SK-N-SH (cell line): ENCODE results near the gene RNASE8. TPM values are rescaled to one million over a fixed set of nuclear protein-coding genes. Genes with fewer than 3 reads are reported as not detected.

ENCODE experiments used
- CTCF ChIA-PET: fragments of 300-600, 350-600 bp; formaldehyde crosslinking; extraction: SDS; loops from one replicate; lab custom pipeline; 2021; lab: Yijun Ruan, JAX
- POLR2A ChIA-PET: fragments of 350-600 bp; sonication (Branson Sonifier 250); formaldehyde crosslinking; extraction: SDS; loops from one replicate; lab custom pipeline; 2020; ENCODE audit warnings: antibody characterized with exemption, inconsistent platforms; lab: Yijun Ruan, JAX
- DNase-seq: peaks from one replicate; pipeline ENCODE4 v3.0.0; 2012
- H2AFZ ChIP-seq: fragments of 200-600 bp; sonication (generic); 2 replicates; pipeline ENCODE4 v1.8.1; 2016; ENCODE audit warnings: antibody characterized with exemption, mild to moderate bottlenecking, low read depth
- H3F3A ChIP-seq: fragments of 200-600 bp; sonication (generic); replicated peaks from 2 replicates; pipeline ENCODE3; 2016; ENCODE audit warnings: antibody characterized with exemption, mild to moderate bottlenecking; ENCODE audit not compliant: insufficient read depth
- H3K27ac ChIP-seq, 2 experiments: fragments of 200-500 bp in 1 of 2; fragments of 200-600 bp in 1 of 2; sonication (Bioruptor generic) in 1 of 2; sonication (generic), shearing (Covaris generic) in 1 of 2; 2 replicates each; pipeline versions ENCODE4 v1.5.1 to v1.6.1; 2014 to 2016; ENCODE audit warnings: low read depth in 2 of 2, inconsistent platforms in 1 of 2, low read length in 1 of 2, mild to moderate bottlenecking in 1 of 2, mixed read lengths in 1 of 2
- H3K27me3 ChIP-seq: fragments of 200-600 bp; sonication (generic), shearing (Covaris generic); 2 replicates; pipeline ENCODE4 v1.6.1; 2016; ENCODE audit warnings: mixed run types; ENCODE audit not compliant: insufficient read depth
- H3K36me3 ChIP-seq, 2 experiments: fragments of 200-500 bp in 1 of 2; fragments of 200-600 bp in 1 of 2; sonication (Bioruptor generic) in 1 of 2; sonication (generic) in 1 of 2; replicated peaks in 1 of 2; 2 replicates each; pipeline versions ENCODE3 to v1.5.1; 2014 to 2016; ENCODE audit warnings: low read length in 1 of 2, mild to moderate bottlenecking in 1 of 2; ENCODE audit not compliant: insufficient read depth in 2 of 2, control insufficient read depth in 1 of 2
- H3K4me1 ChIP-seq, 2 experiments: fragments of 200-500 bp in 1 of 2; fragments of 200-600 bp in 1 of 2; sonication (Bioruptor generic) in 1 of 2; sonication (generic), shearing (Covaris generic) in 1 of 2; 2 replicates each; pipeline versions ENCODE4 v1.5.1 to v1.6.1; 2014 to 2016; ENCODE audit warnings: low read depth in 1 of 2, low read length in 1 of 2, mixed run types in 1 of 2; ENCODE audit not compliant: insufficient read depth in 2 of 2, control insufficient read depth in 1 of 2
- H3K4me2 ChIP-seq: fragments of 200-600 bp; sonication (generic), shearing (Covaris generic); 2 replicates; pipeline ENCODE4 v1.6.1; 2017; ENCODE audit warnings: mixed run types
- H3K4me3 ChIP-seq, 2 experiments: fragments of 200-500 bp in 1 of 2; fragments of 200-600 bp in 1 of 2; sonication (Bioruptor generic) in 1 of 2; sonication (generic), shearing (Covaris generic) in 1 of 2; 2 replicates each; pipeline versions ENCODE4 v1.5.1 to v1.8.1; 2014 to 2016; ENCODE audit warnings: low read depth in 2 of 2, inconsistent platforms in 1 of 2, low read length in 1 of 2, mild to moderate bottlenecking in 1 of 2, mixed read lengths in 1 of 2, moderate library complexity in 1 of 2
- H3K79me2 ChIP-seq: fragments of 200-600 bp; sonication (generic); 2 replicates; pipeline ENCODE4 v1.8.1; 2017; ENCODE audit warnings: mild to moderate bottlenecking; ENCODE audit not compliant: insufficient read depth
- H3K9ac ChIP-seq: fragments of 200-600 bp; sonication (generic); 2 replicates; pipeline ENCODE4 v1.6.1; 2017; ENCODE audit warnings: mixed run types
- H3K9me2 ChIP-seq: fragments of 200-600 bp; sonication (generic); 2 replicates; pipeline ENCODE4 v1.6.1; 2017; ENCODE audit warnings: mixed run types
- H3K9me3 ChIP-seq: fragments of 200-600 bp; sonication (generic); 2 replicates; pipeline ENCODE4 v1.6.1; 2017; ENCODE audit warnings: mixed run types, mild to moderate bottlenecking, moderate library complexity
- H4K20me1 ChIP-seq: fragments of 200-600 bp; sonication (generic); 2 replicates; pipeline ENCODE4 v1.6.1; 2017; ENCODE audit warnings: mild to moderate bottlenecking, mixed run types; ENCODE audit not compliant: insufficient read depth
- EP300 ChIP-seq, 2 experiments: IDR thresholded peaks; 2 replicates each; pipeline versions ENCODE4 v1.4.0 to v1.6.1; 2012; ENCODE audit warnings: borderline replicate concordance in 1 of 2, low read depth in 1 of 2, low read length in 1 of 2
- MAX ChIP-seq: IDR thresholded peaks from 2 replicates; pipeline ENCODE4 v1.4.0; 2012; ENCODE audit warnings: low read depth
- NRF1 ChIP-seq: IDR thresholded peaks from 2 replicates; pipeline ENCODE4 v1.6.1; 2012; ENCODE audit warnings: low read depth, mild to moderate bottlenecking, low read length
- POLR2AphosphoS5 ChIP-seq: IDR thresholded peaks from 2 replicates; pipeline ENCODE4 v1.6.1; 2012; ENCODE audit warnings: low read depth, low read length
- RCOR1 ChIP-seq: fragments of 150-350 bp; IDR thresholded peaks from 2 replicates; pipeline ENCODE4 v1.6.1; 2017; ENCODE audit warnings: antibody characterized with exemption, low read length
- RFX5 ChIP-seq: IDR thresholded peaks from 2 replicates; pipeline ENCODE4 v1.6.1; 2012; ENCODE audit warnings: mild to moderate bottlenecking, improper control_type of control experiment, low read length
- TAF1 ChIP-seq: IDR thresholded peaks from 2 replicates; pipeline ENCODE4 v1.6.1; 2012; ENCODE audit warnings: low read depth, mild to moderate bottlenecking, low read length, moderate library complexity, borderline replicate concordance
- TCF12 ChIP-seq: IDR thresholded peaks from 2 replicates; pipeline ENCODE4 v1.4.0; 2012
- YY1 ChIP-seq: IDR thresholded peaks from 2 replicates; pipeline ENCODE4 v1.4.0; 2012; ENCODE audit warnings: low read depth, mild to moderate bottlenecking
- WGBS: methylation state at CpG from one replicate; pipeline ENCODE4 v1.1.6; 2017; ENCODE audit warnings: low lambda C conversion rate; 5-methylcytosine and 5-hydroxymethylcytosine counted together
- polyA plus RNA-seq, 3 experiments: library from polyadenylated mRNA; depleted of rRNA; stranded (reverse); fragments of >200 nt; gene quantifications; 2 replicates each; pipeline ENCODE4 v1.2.3, GENCODE V29; 2012
- TF ChIP-seq, protein P1 (sequence below): IDR thresholded peaks from 2 replicates; pipeline ENCODE4 v1.6.1; 2012; ENCODE audit warnings: mild to moderate bottlenecking, low read depth, low read length, moderate library complexity
- TF ChIP-seq, protein P2 (sequence below): IDR thresholded peaks from 2 replicates; pipeline ENCODE4 v1.4.0; 2012; ENCODE audit warnings: low read depth, borderline replicate concordance

RNASE8 gene
- polyA plus RNA-seq, 1 of the 3 experiments (the other 2 are of a cell fraction), result not detected

GRCh38 chr14:21069388-21070082 is 11.9 kb downstream of the RNASE8 start:
- Histone ChIP-seq H2AFZ (peak overlapping the region; percentile 87), H3K9ac (peak overlapping the region; percentile 93), H3K4me2 (peak overlapping the region; percentile 95), H3K27me3 (no peaks in the 10 kb centered on the region), H3K9me3 (no peaks in the 10 kb centered on the region), H3F3A (peaks cover 30% of the 10 kb centered on the region), H4K20me1 (0 out of 2 replicates have a peak, but pooled peaks cover 4% of the 10 kb centered on the region), H3K9me2 (no peaks in the 10 kb centered on the region), H3K4me1 (peaks cover 22 to 29% of the 10 kb centered on the region in 2 experiments), H3K4me3 (peak overlapping the region; percentile 81 to 89), H3K27ac (peak overlapping the region; percentile 98 to 99), H3K36me3 (peaks cover 13 to 21% of the 10 kb centered on the region in 2 experiments), H3K79me2 (peaks cover 47% of the 10 kb centered on the region)
- ChIA-PET POLR2A (interaction anchor here (0.7 to 2.7 kb wide), 6 partner anchors 20 to 727 kb away, joined by 4 to 19 read pairs (median 12); partner anchors contain the start of gene ZNF219), CTCF (interaction anchor here (1.3 to 13.2 kb wide), 14 partner anchors 12 to 67 kb away, joined by 5 to 296 read pairs (median 28); partner anchors contain the start of genes TMEM253 and ZNF219)
- WGBS, result 3% methylated on average over 34 of the region's 40 CpGs
- TF ChIP-seq, protein P1, sequence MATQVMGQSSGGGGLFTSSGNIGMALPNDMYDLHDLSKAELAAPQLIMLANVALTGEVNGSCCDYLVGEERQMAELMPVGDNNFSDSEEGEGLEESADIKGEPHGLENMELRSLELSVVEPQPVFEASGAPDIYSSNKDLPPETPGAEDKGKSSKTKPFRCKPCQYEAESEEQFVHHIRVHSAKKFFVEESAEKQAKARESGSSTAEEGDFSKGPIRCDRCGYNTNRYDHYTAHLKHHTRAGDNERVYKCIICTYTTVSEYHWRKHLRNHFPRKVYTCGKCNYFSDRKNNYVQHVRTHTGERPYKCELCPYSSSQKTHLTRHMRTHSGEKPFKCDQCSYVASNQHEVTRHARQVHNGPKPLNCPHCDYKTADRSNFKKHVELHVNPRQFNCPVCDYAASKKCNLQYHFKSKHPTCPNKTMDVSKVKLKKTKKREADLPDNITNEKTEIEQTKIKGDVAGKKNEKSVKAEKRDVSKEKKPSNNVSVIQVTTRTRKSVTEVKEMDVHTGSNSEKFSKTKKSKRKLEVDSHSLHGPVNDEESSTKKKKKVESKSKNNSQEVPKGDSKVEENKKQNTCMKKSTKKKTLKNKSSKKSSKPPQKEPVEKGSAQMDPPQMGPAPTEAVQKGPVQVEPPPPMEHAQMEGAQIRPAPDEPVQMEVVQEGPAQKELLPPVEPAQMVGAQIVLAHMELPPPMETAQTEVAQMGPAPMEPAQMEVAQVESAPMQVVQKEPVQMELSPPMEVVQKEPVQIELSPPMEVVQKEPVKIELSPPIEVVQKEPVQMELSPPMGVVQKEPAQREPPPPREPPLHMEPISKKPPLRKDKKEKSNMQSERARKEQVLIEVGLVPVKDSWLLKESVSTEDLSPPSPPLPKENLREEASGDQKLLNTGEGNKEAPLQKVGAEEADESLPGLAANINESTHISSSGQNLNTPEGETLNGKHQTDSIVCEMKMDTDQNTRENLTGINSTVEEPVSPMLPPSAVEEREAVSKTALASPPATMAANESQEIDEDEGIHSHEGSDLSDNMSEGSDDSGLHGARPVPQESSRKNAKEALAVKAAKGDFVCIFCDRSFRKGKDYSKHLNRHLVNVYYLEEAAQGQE, result 0 out of 2 replicates have a peak, but pooled peaks have one; percentile 1
- peak; percentile 27 for TF ChIP-seq MAX
- no peak for TF ChIP-seq POLR2AphosphoS5
- 0 out of 2 replicates have a peak, but pooled peaks have one; percentile 41 for TF ChIP-seq YY1
- no peak for TF ChIP-seq NRF1
- no peak for TF ChIP-seq TCF12
- no peak for TF ChIP-seq EP300 (IDR thresholded peaks at IDR 0.05; ENCODE audit: borderline replicate concordance in 1 of 2, low read depth in 1 of 2, low read length in 1 of 2)
- no peak for TF ChIP-seq RCOR1
- peak; percentile 77 for DNase-seq

GRCh38 chr14:21070083-21070609 is 12.5 kb downstream of the RNASE8 start, which contains the start of gene ARHGEF40:
Gene ARHGEF40, plus strand, starts transcription at chr14:21070304. Its CDS starts 93 bp downstream, at chr14:21070397.
- TF ChIP-seq, protein P2, sequence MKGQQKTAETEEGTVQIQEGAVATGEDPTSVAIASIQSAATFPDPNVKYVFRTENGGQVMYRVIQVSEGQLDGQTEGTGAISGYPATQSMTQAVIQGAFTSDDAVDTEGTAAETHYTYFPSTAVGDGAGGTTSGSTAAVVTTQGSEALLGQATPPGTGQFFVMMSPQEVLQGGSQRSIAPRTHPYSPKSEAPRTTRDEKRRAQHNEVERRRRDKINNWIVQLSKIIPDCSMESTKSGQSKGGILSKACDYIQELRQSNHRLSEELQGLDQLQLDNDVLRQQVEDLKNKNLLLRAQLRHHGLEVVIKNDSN, result no peak
- TF ChIP-seq RFX5 (no peak), YY1 (no peak), TAF1 (0 out of 2 replicates have a peak, but pooled peaks have one; percentile 4)
- TF ChIP-seq, all 33 proteins: peak for 1
- ChIA-PET CTCF (interaction anchor here (0.7 to 13.2 kb wide), 12 partner anchors 14 to 73 kb away, joined by 3 to 296 read pairs (median 8); partner anchors contain the start of genes TMEM253 and ZNF219), POLR2A (interaction anchor here (0.7 to 2.7 kb wide), 7 partner anchors 14 to 728 kb away, joined by 4 to 19 read pairs (median 12); partner anchors contain the start of gene ZNF219)
- H3K9ac ChIP-seq, result peak within 1 kb of the TSS; percentile 93
- 2% methylated on average over 6 of the region's 63 CpGs for whole genome bisulfite sequencing
- no peaks in the 10 kb centered on the region for H3K27me3 ChIP-seq
- no peaks in the 10 kb centered on the region for H3K9me2 ChIP-seq
- no peaks in the 10 kb centered on the region for H3K9me3 ChIP-seq
- H3K4me1 ChIP-seq, result peaks cover 22 to 29% of the 10 kb centered on the region in 2 experiments
- peak within 1 kb of the TSS; percentile 95 for H3K4me2 ChIP-seq
- peaks cover 30% of the 10 kb centered on the region for H3F3A ChIP-seq
- peak within 1 kb of the TSS; percentile 98 to 99 for H3K27ac ChIP-seq
- peaks cover 19 to 27% of the 10 kb centered on the region in 2 experiments for H3K36me3 ChIP-seq
- H3K4me3 ChIP-seq, result peak within 1 kb of the TSS; percentile 81 to 89
- peak; percentile 87 for DNase-seq
- H3K79me2 ChIP-seq, result peaks cover 49% of the 10 kb centered on the region
- peak within 1 kb of the TSS; percentile 87 for H2AFZ ChIP-seq
- H4K20me1 ChIP-seq, result 0 out of 2 replicates have a peak, but pooled peaks cover 8% of the 10 kb centered on the region
